NCI-H82 (cell line): Measurements from ENCODE around the gene PFKL.
A peak's percentile ranks its signal among the peaks of the same experiment; 100 is the strongest.
"Not testable (repeated sequence)": the region's sequence is repeated elsewhere in the genome, so short reads cannot be mapped to it uniquely, and the experiment has no call there.

Source experiments
- DNase-seq: peaks from one replicate; lab custom pipeline; 2025; lab: John Stamatoyannopoulos, UW

Gene PFKL

DNA sequence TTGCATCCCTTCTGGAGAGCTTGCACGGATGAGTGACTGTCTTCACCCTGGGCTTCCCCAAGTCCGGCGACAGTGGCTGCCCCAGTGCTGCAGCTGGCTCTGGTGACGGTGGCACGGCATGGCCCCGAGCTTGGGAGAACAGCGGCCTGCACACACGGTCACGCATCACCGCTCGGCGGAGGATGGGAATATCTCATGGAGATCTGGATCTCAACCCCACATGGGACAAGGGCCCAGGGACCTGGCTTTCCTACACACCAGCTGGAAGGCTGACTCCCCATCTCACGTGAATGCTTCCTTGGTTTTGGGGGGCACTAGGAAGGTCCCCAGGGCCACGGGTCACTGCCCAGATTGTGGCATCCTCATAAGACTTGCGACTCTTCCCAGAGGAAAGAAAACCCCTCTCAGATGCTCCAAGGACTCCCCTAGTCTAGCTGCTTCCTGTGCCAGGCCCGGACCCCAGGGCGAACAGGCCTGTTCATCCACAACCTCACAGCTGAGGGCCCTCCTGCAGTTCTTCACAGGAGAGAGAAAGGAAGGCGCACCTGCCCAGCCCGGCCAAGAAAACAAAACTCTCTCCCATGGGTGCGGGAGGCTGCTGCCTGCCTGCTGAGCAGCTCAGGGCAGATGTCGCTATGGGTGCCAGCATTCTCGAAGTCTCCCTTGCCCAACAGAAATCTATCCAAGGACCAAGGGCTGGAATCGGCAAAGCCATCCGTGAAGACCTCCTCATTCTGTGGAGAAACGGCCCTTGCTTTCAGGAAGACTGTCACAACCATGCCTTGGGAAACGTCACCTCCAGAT lies 29.4 kb downstream of the PFKL start:
- no peak for DNase-seq

GRCh38 chr21:44329971-44330681 lies 30.3 kb downstream of the PFKL start:
- no peak for DNase-seq

DNA sequence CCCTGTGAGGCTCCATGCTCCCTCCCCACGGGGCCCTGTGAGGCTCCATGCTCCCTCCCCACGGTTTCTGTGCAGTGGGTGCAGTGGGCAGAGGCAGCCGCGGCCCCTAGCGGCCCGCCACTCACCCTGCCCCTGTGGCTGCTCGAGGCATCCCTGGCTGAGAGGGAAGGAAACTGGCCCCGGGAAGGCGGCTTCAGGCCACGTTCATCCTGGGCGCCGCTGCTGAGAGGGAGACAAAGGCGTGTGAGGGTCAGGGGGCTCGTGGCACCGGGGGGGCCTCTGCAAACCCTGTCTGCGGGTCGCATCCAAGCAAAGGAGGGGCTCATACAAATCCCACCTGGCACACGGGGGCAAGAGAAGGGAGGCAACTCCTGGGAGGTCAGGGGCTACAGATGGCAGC lies 30.8 kb downstream of the PFKL start:
- DNase-seq: no peak

- no peak for DNase-seq
Measured at GRCh38 chr21:44331209-44331608, 31.4 kb downstream of the PFKL start.

DNA sequence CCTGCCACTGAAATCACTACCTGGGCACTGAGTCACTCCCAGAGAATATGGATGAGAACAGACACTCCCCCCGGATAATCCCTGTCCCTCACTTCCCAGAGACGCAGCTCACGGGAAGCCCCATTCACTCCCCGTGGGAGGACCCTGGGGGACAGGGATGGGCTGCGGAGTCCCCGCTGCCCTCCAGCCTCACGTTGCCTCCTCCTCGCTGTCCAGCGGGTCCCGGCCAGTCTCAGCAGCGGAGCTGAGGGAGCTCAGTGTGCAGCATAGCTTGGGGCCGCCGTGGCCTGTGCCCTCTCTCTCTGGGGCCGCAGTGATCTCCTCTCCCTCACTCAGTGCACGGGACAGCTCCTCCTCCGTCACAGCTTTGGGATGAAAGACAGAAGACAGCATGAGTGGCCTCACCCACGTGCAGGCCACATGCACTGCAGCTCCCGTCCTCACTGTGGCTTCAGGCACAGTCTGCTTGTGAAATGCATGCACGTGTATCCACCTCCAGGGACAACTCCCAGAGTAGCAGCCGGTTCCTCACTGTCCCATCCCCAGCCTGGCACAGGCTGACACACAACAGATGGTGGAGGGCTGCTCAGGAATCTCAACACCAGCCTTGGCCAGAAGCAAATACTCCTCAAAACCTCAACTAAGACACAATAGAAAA lies 31.9 kb downstream of the PFKL start:
- DNase-seq: peak; percentile 58

DNA sequence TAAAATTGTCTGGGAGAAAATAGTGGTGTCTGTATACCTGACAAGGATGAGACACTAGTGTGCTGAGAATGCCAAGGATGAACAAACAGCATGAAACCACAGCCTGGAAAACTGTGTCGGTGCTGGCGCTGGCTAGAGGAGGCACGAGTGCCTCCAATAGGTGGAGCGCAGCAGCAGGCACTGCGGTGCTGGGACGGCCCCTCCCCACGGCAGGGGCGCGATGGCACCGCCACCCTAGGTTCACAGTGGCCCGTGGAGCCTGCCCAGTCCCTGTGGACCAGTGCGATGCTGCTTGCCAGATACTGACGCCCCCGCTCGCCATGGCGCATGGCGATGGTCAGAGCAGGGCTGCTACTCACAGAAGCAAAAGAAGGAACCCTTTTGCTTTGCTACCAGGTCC lies 32.5 kb downstream of the PFKL start:
- no peak for DNase-seq

DNA sequence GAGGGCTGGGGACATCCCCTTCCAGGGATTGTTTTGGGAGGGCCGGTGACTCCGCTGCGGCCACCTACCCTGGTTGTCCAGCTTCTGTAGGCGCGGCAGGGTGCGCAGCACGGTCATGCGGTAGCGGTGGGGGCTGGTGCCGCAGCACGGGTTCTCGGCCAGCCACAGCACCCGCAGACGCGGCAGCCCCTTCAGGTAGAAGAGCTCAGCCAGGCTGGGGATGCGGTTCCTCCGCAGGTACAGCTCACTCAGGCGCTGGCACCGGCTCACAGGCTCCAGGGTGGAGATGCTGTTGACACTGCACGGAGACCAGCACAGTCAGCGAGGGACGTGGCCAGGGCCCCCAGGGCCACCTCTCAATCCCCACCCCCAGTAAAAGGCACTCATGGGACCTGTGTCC lies 33.1 kb downstream of the PFKL start:
- DNase-seq: no peak

- DNase-seq: no peak
Measured at GRCh38 chr21:44333509-44334328, 33.9 kb downstream of the PFKL start.

GRCh38 chr21:44334329-44335030 lies 34.6 kb downstream of the PFKL start:
- DNase-seq: no peak

DNA sequence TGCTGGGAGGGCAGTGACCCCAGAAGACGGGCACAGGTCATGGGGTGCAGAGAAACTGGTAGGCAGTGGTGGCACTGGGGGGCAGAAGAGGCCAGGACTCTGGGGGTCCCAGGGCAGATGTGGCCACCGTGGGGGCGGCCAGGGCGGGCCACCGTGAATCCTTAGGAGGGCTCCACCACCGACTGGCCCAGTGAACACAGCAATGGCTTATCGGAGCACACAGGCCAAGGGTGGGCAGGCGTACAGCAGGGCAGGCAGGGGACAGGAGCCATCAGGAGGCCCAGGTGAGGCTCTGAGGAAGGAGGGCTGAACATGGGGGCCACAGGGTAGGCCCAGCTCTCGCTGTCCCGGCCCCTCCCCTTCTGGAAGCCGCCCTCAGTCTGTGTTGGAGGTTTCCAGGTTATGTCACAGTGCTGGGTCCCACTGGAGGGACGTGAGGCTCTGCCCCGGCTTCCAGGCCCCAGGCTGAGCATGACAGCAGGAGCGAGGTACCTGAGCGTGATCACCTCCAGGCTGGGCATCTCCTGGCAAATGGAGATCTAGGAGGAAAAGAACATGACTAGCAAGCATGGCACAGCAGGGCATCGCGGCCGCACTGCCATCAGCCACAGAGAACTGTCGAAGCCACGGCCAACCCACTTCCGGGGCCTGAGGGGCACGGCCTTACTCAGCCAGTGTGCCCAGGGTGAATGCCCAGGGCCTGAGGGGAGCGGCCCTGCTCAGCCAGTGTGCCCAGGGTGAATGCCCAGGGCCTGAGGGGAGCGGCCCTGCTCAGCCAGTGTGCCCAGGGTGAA lies 35.6 kb downstream of the PFKL start:
- DNase-seq: no peak

- no peak for DNase-seq
Measured at GRCh38 chr21:44337449-44337848, 37.6 kb downstream of the PFKL start.

GRCh38 chr21:44337941-44338895 lies 38.4 kb downstream of the PFKL start:
- peak; percentile 63 for DNase-seq

- peak; percentile 97 for DNase-seq
Measured at GRCh38 chr21:44338971-44339910, 39.4 kb downstream of the PFKL start, which contains the start of gene CFAP410. CFAP410 (minus strand) TSS chr21:44339390; CDS start chr21:44339194, 196 bp downstream.

GRCh38 chr21:44341726-44342458 lies 42.0 kb downstream of the PFKL start:
- not testable (repeated sequence) for DNase-seq

DNA sequence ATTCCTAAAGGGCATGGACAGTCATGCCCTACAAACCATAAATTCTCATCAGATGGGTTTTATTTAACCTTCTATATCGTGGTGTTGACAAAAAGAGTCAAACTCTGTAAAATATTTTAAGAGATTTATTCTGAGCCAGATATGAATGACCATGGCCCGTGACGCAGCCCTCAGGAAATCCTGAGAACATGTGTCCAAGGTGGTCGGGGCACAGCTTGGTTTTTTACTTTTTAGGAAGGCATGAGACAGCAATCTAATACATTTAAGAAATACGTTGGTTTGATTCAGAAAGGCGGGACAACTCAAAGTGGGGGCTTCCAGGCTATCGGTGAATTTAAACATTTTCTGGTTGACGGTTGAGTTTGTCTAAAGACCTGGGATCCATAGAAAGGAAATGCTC lies 43.1 kb downstream of the PFKL start:
- DNase-seq: not testable (repeated sequence)

- no peak for DNase-seq
Measured at GRCh38 chr21:44344541-44345183, 44.8 kb downstream of the PFKL start.

DNA sequence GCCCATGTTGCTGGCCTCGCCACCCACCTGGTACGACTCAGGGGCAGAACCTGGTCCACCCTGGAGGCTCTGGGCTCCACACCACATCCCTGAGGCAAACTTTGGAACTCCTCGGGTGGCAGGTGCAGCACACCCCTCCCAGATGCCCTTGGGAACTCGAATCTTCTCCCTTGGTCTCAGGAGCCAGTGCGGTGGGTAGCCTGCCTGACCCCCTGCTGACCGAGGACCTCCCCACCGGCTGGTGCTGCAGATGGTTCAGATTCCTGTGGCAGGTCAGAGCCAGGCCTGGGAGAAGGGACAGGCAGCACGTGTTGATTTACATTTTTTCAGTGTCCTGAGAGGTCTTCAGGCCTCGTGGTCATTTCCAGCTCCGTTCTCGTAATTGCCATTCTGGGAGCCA lies 45.6 kb downstream of the PFKL start:
- DNase-seq: no peak
